Fibroblast of villous mesenchyme (primary cell): ENCODE data around the gene ATG4D. TPM values are rescaled to one million over a fixed set of nuclear protein-coding genes. Genes with fewer than 3 reads are reported as not detected.

Experiments used
- DNase-seq: peaks from one replicate; pipeline ENCODE4 v3.0.0-alpha.2; 2010; ENCODE audit warnings: low read depth
- H3K4me3 ChIP-seq: 2 replicates; pipeline ENCODE4 v1.5.1; 2011; ENCODE audit warnings: low read depth, mild to moderate bottlenecking, low read length
- CTCF ChIP-seq: IDR thresholded peaks from 2 replicates; pipeline ENCODE4 v1.5.1; 2012; ENCODE audit warnings: low read depth, mild to moderate bottlenecking, low read length; ENCODE audit not compliant: insufficient read depth
- total RNA-seq: library from RNA; depleted of rRNA; stranded (reverse); fragments of >200 nt; gene quantifications from 2 replicates; pipeline ENCODE4 v1.2.3, GENCODE V29; 2012

The ATG4D gene
- 16.0 and 18.4 TPM in 2 replicates for total RNA-seq

- DNase-seq, result peak; percentile 59
- no peak for TF ChIP-seq CTCF
- peak within 1 kb of the TSS; percentile 86 for H3K4me3 ChIP-seq
Observed at GRCh38 chr19:10543420-10544241, at the start of gene ATG4D. Gene ATG4D, plus strand, starts transcription at chr19:10543904. Its CDS starts 187 bp downstream, at chr19:10544091.

- TF ChIP-seq CTCF, result no peak
- no peak for DNase-seq
- no peak overlapping the region for H3K4me3 ChIP-seq
Observed at GRCh38 chr19:10497371-10497770, 46.3 kb upstream of the ATG4D start.

- TF ChIP-seq CTCF, result no peak
- H3K4me3 ChIP-seq, result no peak overlapping the region
- no peak for DNase-seq
Observed at GRCh38 chr19:10499550-10500246, 44.0 kb upstream of the ATG4D start.

- no peak for TF ChIP-seq CTCF
- H3K4me3 ChIP-seq, result no peak overlapping the region
- DNase-seq, result no peak
Observed at GRCh38 chr19:10500247-10500592, 43.5 kb upstream of the ATG4D start.

GRCh38 chr19:10501971-10502523 is 41.7 kb upstream of the ATG4D start:
- DNase-seq, result peak; percentile 42
- H3K4me3 ChIP-seq, result peak overlapping the region; percentile 89
- no peak for TF ChIP-seq CTCF

GRCh38 chr19:10502524-10503001 is 41.1 kb upstream of the ATG4D start:
- TF ChIP-seq CTCF, result no peak
- DNase-seq, result peak; percentile 89
- peak overlapping the region; percentile 89 for H3K4me3 ChIP-seq
